Activated naive CD4-positive, alpha-beta T cell treated with anti-CD3 and anti-CD28 coated beads, Interleukin-2, amount 50 U/mL, for 24 hours (primary cell): Measurements from ENCODE around the gene BAZ1A.
A peak's percentile ranks its signal among the peaks of the same experiment; 100 is the strongest.
"Not testable (repeated sequence)": the region's sequence is repeated elsewhere in the genome, so short reads cannot be mapped to it uniquely, and the experiment has no call there.

Experiments
- H3K27ac Mint-ChIP-seq: one replicate; pipeline ENCODE4 v1.8.0; 2021; ENCODE audit warnings: mild to moderate bottlenecking, mixed read lengths
- H3K27me3 Mint-ChIP-seq: one replicate; pipeline ENCODE4 v1.8.0; 2021; ENCODE audit warnings: mixed read lengths
- H3K36me3 Mint-ChIP-seq: one replicate; pipeline ENCODE4 v1.8.0; 2021; ENCODE audit warnings: mixed read lengths
- H3K4me1 Mint-ChIP-seq: one replicate; pipeline ENCODE4 v1.8.0; 2021; ENCODE audit warnings: mixed read lengths
- H3K4me3 Mint-ChIP-seq: one replicate; pipeline ENCODE4 v1.8.0; 2021; ENCODE audit warnings: mild to moderate bottlenecking, mixed read lengths
- H3K9me3 Mint-ChIP-seq: one replicate; pipeline ENCODE4 v1.8.0; 2021; ENCODE audit warnings: mixed read lengths

Gene BAZ1A

GRCh38 chr14:34775922-34776321 is 99.2 kb downstream of the BAZ1A start:
- Mint-ChIP-seq H3K4me1 (peaks cover 11% of the 10 kb centered on the region), H3K36me3 (peaks cover 28% of the 10 kb centered on the region), H3K27me3 (no peaks in the 10 kb centered on the region), H3K9me3 (no peaks in the 10 kb centered on the region), H3K4me3 (no peak overlapping the region), H3K27ac (no peak overlapping the region)

DNA sequence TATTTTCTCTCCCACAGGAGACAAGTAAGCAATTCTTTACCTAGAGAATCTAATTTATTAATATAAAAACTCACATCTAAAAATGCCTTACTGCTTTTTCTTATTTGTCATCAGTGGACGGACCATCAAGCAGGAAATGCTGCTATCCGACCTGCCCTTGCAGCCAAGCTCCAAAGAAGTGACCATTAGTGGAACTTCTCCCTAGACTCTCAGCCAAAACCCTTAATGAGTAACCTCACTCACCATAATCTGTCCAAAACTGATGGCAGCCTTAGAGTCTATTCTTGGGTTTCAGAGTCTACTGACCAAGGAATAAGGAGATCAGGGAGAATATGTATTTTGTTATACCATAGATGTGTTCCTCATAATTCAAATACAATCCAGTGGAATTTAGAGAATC is 99.8 kb downstream of the BAZ1A start:
- peaks cover 7% of the 10 kb centered on the region for H3K4me1 Mint-ChIP-seq

GRCh38 chr14:34770901-34771300 is 104.3 kb downstream of the BAZ1A start:
- Mint-ChIP-seq H3K27me3 (no peaks in the 10 kb centered on the region), H3K27ac (no peak overlapping the region), H3K36me3 (peaks cover 20% of the 10 kb centered on the region), H3K9me3 (no peaks in the 10 kb centered on the region), H3K4me1 (peaks cover 3% of the 10 kb centered on the region), H3K4me3 (no peak overlapping the region)

More for the DNA sequence above, 99.8 kb downstream of the BAZ1A start:
- no peak overlapping the region for H3K27ac Mint-ChIP-seq
- no peaks in the 10 kb centered on the region for H3K9me3 Mint-ChIP-seq
- H3K36me3 Mint-ChIP-seq, result peaks cover 23% of the 10 kb centered on the region
- H3K4me3 Mint-ChIP-seq, result no peak overlapping the region
- no peaks in the 10 kb centered on the region for H3K27me3 Mint-ChIP-seq

DNA sequence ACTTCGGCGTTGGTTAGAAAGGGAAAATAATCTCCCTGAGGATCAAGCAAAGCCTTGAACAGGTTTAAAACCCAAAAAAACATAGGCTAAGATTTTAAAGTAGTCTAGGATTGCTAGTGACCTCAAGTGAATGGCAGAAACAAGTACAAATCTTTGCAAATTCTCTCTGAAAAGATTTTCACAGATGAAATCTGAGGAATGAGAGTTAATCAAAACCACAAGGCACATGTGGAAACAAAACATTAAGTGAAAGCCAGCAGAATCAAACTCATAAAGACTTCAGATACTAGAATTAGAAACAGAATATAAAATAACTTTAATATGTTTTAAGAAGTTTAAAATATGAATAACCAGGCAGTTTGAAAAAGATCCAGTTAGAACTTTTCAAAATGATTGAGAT is 108.6 kb downstream of the BAZ1A start:
- H3K27ac Mint-ChIP-seq, result peak overlapping the region; percentile 35
- H3K36me3 Mint-ChIP-seq, result peaks cover 18% of the 10 kb centered on the region
- H3K4me1 Mint-ChIP-seq, result no peaks in the 10 kb centered on the region

GRCh38 chr14:34766060-34766459 is 109.1 kb downstream of the BAZ1A start:
- Mint-ChIP-seq H3K9me3 (no peaks in the 10 kb centered on the region), H3K4me1 (no peaks in the 10 kb centered on the region), H3K4me3 (no peak overlapping the region), H3K36me3 (peaks cover 16% of the 10 kb centered on the region), H3K27ac (peak overlapping the region; percentile 35), H3K27me3 (no peaks in the 10 kb centered on the region)

More for the DNA sequence above, 108.6 kb downstream of the BAZ1A start:
- Mint-ChIP-seq H3K4me3 (no peak overlapping the region), H3K27me3 (no peaks in the 10 kb centered on the region), H3K9me3 (no peaks in the 10 kb centered on the region)

- no peaks in the 10 kb centered on the region for H3K4me1 Mint-ChIP-seq
- peaks cover 12% of the 10 kb centered on the region for H3K36me3 Mint-ChIP-seq
- peak overlapping the region; percentile 18 for H3K27ac Mint-ChIP-seq
- H3K4me3 Mint-ChIP-seq, result no peak overlapping the region
- no peaks in the 10 kb centered on the region for H3K27me3 Mint-ChIP-seq
- no peaks in the 10 kb centered on the region for H3K9me3 Mint-ChIP-seq
These were observed 119.9 kb downstream of the BAZ1A start for GRCh38 chr14:34755215-34755614.

GRCh38 chr14:34754687-34755086 is 120.5 kb downstream of the BAZ1A start:
- Mint-ChIP-seq H3K36me3 (peaks cover 10% of the 10 kb centered on the region), H3K27me3 (no peaks in the 10 kb centered on the region), H3K27ac (no peak overlapping the region), H3K4me3 (no peak overlapping the region), H3K4me1 (no peaks in the 10 kb centered on the region), H3K9me3 (no peaks in the 10 kb centered on the region)

DNA sequence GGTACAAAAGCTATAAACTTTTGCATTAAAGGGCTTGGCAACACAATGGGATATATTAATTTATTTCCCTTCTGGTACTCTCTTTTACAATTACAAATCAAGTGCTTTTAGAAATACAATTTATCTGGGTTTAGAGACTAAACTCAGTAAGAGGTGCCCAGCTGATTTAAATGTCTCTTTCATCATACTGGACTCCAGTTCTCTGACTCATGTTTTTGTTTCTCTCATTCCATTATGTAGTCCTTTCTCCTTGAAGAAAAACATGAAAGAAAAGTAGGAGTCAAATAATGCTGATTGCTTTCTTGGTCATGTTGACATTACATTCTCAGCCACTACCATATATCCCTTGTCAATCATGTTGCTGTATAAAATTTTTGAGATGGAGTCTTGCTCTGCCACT is 124.5 kb downstream of the BAZ1A start:
- Mint-ChIP-seq H3K27me3 (no peaks in the 10 kb centered on the region), H3K9me3 (no peaks in the 10 kb centered on the region), H3K4me3 (no peak overlapping the region), H3K27ac (no peak overlapping the region), H3K4me1 (no peaks in the 10 kb centered on the region), H3K36me3 (peaks cover 8% of the 10 kb centered on the region)

DNA sequence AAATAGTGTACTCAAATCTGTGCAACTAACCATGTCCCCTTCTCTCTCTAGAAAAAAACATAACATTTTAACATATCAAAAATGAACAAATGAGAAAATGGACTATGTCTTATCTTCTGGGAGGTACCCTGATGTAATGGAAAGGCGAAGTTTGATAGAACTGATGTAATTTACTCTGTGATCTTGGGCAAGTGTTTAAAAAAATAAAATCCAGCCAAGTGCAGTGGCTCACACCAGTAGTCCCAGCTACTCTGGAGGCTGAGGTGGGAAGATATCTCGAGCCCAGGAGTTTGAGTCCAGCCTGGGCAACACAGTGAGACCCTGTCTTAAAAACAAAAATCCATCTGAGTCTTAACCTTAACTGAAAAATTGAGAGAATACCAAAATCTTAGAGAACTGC is 124.9 kb downstream of the BAZ1A start:
- no peak overlapping the region for H3K4me3 Mint-ChIP-seq
- no peak overlapping the region for H3K27ac Mint-ChIP-seq
- H3K9me3 Mint-ChIP-seq, result no peaks in the 10 kb centered on the region
- H3K27me3 Mint-ChIP-seq, result no peaks in the 10 kb centered on the region
- peaks cover 3% of the 10 kb centered on the region for H3K36me3 Mint-ChIP-seq
- H3K4me1 Mint-ChIP-seq, result no peaks in the 10 kb centered on the region

DNA sequence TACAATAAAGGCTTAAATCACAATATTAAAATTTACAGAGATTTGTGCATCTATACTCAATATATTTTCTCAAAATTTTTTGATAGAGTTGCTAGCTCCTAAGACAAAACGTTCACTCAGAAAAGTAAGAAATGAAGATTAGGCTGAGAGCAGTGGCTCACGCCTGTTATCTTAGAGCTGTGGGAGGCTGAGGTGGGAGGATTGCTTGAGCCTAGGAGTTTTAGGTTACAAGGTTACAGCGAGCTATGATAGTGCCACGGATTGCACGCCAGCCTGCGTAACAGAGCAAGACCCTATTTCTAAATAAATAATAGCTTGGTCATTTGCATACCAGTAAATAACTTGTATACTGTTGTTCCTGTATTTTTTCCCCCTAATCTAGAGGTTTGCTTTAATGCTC is 125.8 kb downstream of the BAZ1A start:
- Mint-ChIP-seq H3K27ac (no peak overlapping the region), H3K4me1 (peaks cover under 1% of the 10 kb centered on the region), H3K27me3 (no peaks in the 10 kb centered on the region), H3K9me3 (no peaks in the 10 kb centered on the region), H3K36me3 (peaks cover 2% of the 10 kb centered on the region), H3K4me3 (no peak overlapping the region)

GRCh38 chr14:34742270-34743115 is 132.7 kb downstream of the BAZ1A start:
- Mint-ChIP-seq H3K4me1 (peaks cover 23% of the 10 kb centered on the region), H3K27ac (no peak overlapping the region), H3K9me3 (no peaks in the 10 kb centered on the region), H3K36me3 (no peaks in the 10 kb centered on the region), H3K4me3 (no peak overlapping the region), H3K27me3 (no peaks in the 10 kb centered on the region)

GRCh38 chr14:34741840-34742239 is 133.3 kb downstream of the BAZ1A start:
- H3K4me1 Mint-ChIP-seq, result peaks cover 23% of the 10 kb centered on the region
- no peak overlapping the region for H3K4me3 Mint-ChIP-seq
- no peaks in the 10 kb centered on the region for H3K9me3 Mint-ChIP-seq
- H3K36me3 Mint-ChIP-seq, result no peaks in the 10 kb centered on the region
- no peaks in the 10 kb centered on the region for H3K27me3 Mint-ChIP-seq
- H3K27ac Mint-ChIP-seq, result no peak overlapping the region

- H3K4me1 Mint-ChIP-seq, result peaks cover 23% of the 10 kb centered on the region
- not testable (repeated sequence) for H3K36me3 Mint-ChIP-seq, H3K4me3 Mint-ChIP-seq, H3K27me3 Mint-ChIP-seq, H3K9me3 Mint-ChIP-seq, H3K27ac Mint-ChIP-seq
These were observed 135.0 kb downstream of the BAZ1A start for GRCh38 chr14:34740139-34740538.

DNA sequence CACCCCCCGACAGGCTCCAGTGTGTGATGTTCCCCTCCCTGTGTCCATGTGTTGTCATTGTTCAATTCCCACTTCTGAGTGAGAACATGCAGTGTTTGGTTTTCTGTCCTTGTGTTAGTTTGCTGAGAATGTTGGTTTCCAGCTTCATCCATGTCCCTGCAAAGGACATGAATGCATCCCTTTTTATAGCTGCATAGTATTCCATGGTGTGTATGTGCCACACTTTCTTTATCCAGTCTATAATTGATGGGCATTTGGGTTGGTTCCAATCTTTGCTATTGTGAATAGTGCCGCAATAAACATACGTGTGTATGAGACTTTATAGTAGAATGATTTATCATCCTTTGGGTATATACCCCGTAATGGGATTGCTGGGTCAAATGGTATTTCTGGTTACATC is 138.1 kb downstream of the BAZ1A start:
- H3K27ac Mint-ChIP-seq, H3K4me3 Mint-ChIP-seq, H3K9me3 Mint-ChIP-seq, H3K36me3 Mint-ChIP-seq, H3K4me1 Mint-ChIP-seq, H3K27me3 Mint-ChIP-seq: not testable (repeated sequence)

DNA sequence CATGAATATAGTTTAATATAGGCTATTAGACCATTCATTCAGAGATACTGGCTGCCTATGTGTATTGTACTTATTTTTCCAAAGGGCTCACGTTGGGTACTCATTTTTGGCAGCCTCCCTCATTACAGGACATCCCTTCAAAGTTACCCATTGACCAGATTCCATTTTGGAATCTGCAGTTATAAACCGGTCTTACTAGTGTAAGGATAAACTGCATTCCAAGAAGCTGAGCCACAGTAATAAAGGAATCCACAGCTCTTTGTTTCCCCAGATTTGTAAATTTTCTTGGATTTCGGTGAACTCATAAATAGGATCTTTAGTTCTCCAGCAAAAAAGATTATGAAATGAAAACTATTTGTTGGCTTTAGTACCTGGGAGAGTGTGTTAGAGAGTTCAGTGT is 141.9 kb downstream of the BAZ1A start:
- no peak overlapping the region for H3K4me3 Mint-ChIP-seq
- no peaks in the 10 kb centered on the region for H3K27me3 Mint-ChIP-seq
- no peaks in the 10 kb centered on the region for H3K36me3 Mint-ChIP-seq
- H3K4me1 Mint-ChIP-seq, result no peaks in the 10 kb centered on the region
- no peaks in the 10 kb centered on the region for H3K9me3 Mint-ChIP-seq
- no peak overlapping the region for H3K27ac Mint-ChIP-seq

DNA sequence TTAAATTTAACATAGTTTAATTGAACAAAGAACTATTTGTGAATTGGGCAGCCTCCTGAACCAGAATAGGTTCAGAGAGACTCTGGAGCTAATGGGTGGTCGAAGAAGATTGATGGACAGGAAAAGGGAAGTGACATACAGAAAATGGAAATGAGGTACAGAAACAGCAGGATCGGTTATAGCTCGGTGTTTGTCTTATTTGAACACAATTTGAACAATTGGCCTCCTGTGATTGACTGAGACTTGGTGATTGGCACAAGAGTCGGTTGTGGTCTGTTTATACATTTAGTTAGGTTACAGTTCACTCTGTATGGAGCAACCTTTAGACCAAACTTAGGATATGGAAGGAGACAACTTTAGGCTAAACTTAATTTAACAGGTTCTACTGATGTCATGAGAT is 142.4 kb downstream of the BAZ1A start:
- Mint-ChIP-seq H3K9me3 (no peaks in the 10 kb centered on the region), H3K4me3 (no peak overlapping the region), H3K27ac (no peak overlapping the region), H3K27me3 (no peaks in the 10 kb centered on the region), H3K4me1 (no peaks in the 10 kb centered on the region), H3K36me3 (no peaks in the 10 kb centered on the region)

GRCh38 chr14:34723867-34724266 is 151.3 kb downstream of the BAZ1A start:
- Mint-ChIP-seq H3K4me1 (peaks cover 8% of the 10 kb centered on the region), H3K9me3 (no peaks in the 10 kb centered on the region), H3K27ac (no peak overlapping the region), H3K36me3 (no peaks in the 10 kb centered on the region), H3K27me3 (no peaks in the 10 kb centered on the region), H3K4me3 (no peak overlapping the region)
